HG03135 (cell line): ENCODE data around the gene FGGY.

Experiments used
- ATAC-seq: cut with Tn5 transposase; IDR thresholded peaks from one replicate; pipeline ENCODE4 v1.9.1; 2021; ENCODE audit warnings: mild to moderate bottlenecking, moderate library complexity; ENCODE audit not compliant: unreplicated experiment

The FGGY gene

DNA sequence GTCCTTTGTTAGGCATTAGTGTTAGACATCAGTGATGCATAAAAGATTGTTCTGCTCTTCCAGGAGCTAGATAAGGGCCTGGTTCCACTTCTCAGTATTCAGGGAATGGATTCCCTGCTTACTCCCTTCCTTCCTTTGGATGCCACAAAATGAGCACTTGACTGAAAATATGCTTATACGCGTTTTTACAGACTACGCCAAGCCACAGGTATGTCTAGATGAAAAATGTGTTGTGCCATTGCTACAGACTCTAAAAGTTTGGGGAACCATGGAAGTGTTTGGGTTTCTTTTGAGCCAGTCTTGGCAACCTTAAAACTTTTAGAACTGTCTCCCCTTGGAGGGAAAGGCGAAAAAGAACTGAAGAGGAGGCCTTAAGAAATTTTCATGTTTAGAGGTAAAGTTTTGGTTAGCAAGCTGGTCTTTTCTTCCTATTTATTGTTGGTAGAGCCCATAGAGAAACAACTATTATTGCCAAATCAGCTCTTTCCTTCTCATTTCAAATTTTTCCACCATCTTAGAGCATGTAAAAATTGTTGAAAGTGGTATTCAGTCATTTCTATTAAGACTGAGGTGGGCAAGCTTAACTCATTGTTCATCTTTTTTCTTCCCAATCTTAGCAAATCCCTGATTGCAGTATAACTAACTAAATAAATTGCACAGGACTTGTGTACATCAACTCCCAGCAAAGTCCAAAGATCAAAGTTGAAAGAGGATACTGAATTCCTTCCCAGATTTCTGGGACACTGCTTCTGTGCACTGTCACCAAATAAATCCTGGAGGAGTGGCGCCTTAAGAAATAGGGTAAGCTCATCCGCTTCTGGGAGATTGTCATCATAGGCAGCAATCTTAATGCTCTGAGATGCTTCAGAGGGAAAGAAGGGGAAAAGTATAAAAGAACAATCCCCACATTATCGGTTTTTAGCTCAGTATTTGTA is 18.9 kb downstream of the FGGY start:
- ATAC-seq: no peak

DNA sequence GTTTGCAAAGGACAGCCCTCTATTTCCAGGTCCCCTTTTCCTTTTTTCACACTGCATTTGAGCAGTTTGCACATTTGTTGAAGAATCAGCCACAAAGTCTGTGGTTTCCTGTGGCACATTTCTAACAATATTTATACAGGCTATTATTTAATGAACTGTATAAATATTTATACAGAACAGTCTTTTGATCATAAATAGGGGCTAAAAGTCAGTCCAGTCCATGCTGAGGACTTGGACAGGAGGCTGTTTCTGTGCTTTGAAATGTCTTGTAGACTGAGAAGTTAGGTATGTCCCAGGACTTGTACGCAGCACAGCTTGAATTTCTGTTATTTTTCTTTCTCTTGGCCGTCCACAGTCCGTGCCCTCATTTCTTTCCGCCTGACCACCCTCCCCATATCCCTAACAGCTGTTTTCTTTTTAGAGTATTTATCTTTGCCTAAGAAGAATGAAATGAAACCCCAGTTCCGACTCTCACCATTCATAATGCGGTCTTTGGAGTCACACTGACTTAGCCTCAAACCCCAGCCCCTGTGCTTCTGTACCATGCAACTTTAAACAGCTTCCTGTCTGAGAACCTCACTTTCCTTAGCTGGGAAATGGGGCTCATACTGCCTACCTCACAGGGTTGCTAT is 19.7 kb downstream of the FGGY start:
- ATAC-seq: no peak

DNA sequence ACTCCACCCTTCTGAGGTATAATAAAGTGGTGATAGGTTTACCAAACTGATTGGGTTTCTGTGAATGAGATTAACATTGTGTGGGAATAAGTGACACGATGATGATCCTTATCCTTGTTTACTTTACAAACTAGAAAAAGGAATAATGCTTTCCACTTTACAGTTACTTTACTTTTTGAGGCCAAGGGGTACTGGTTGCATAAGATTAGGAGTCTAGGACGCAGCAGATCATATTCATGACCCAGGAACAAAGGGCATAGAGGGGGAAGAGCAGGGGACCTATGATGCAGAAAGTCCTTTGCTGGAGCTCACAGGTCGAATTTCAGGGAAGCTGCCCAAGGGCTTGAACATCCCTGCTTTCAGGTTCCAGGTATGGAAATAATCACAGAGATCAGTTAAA is 20.4 kb downstream of the FGGY start:
- ATAC-seq: no peak

DNA sequence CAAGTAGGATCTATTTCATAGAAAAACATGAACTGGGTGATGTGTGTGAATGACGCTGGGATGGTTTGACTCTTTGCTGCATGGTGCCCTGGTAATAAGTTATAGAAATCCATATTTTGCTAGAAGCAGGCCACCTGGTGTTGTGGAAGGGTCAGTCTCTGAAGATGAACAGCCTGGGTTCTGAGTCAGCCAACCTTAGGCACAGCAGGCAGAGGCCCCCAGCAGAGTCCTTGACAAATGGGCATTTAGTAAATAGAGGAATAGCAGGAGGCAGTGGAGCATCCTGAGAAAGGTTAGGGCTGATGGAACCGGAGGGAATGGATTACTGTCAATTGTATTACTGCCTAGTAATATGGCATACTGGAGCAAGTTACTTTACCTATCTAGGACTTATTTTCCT is 20.9 kb downstream of the FGGY start:
- no peak for ATAC-seq

- no peak for ATAC-seq
These were observed 21.5 kb downstream of the FGGY start for GRCh38 chr1:59318271-59318860.

- ATAC-seq: no peak
These were observed 25.5 kb downstream of the FGGY start for GRCh38 chr1:59322394-59322793.

GRCh38 chr1:59322814-59323213 is 25.9 kb downstream of the FGGY start:
- no peak for ATAC-seq

DNA sequence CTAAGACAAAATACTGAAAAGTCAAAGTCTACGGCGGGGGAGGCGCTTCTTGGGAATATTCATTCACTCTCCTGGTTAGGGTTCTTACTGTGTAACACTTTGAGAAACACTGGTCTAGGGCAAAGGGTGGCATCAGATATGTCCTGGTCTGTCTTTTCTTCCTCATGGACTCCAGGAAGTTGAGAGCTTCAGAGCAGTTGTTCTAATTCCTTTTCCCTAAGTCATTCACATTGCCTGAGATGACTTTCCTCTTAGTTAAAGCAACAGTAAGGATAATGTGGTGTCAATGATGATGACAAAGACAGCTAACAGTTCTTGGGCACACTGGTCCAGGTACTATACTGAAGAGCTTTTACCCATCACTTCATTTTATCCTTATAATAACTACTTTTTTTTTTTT is 27.0 kb downstream of the FGGY start:
- ATAC-seq: no peak

DNA sequence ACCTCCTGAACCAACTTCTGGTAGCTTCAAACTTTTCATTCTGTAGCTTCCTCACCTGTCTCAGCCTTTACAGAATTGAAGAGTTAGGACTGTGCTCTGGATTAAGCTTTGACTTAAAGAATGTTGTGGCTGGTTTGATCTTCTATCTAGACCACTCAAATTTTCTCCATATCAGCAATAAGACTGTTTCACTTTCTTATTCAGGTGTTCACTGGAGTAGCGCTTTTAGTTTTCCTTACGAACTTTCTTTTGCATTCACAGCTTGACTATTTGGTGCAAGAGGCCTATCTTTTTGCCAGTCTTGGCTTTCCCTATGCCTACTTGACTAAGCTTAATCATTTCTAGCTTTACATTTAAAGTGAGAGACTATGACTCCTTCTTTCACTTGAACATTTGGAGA is 31.5 kb downstream of the FGGY start:
- ATAC-seq: no peak

DNA sequence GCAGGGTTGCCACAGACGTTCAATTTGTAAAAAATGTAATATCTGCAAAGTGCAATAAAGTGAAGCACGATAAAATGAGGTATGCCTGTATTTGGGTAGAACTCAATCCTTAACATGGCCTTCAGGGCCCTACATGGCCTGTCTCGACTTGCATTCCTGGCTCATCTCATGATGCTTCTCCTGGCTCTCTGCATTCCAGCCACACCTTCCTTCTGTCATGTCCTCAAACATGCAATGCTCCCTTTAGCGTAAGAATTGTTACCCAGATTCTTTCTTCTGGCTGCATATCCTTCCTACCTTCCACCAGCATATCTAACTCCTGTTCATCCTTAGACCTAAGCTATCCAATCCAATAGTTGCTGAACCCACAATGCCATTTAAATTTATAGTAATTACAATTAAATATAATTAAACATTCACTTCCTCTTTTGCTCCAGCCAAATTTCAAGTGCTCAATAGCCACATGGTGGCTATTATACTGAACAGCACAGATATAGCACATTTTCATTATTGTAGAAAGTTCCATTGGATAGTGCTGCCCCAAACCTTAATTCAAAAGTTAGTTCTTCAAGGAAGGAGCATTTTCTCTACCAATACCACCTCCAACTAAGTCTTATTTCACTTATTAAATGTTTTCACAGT is 32.6 kb downstream of the FGGY start:
- ATAC-seq: no peak

DNA sequence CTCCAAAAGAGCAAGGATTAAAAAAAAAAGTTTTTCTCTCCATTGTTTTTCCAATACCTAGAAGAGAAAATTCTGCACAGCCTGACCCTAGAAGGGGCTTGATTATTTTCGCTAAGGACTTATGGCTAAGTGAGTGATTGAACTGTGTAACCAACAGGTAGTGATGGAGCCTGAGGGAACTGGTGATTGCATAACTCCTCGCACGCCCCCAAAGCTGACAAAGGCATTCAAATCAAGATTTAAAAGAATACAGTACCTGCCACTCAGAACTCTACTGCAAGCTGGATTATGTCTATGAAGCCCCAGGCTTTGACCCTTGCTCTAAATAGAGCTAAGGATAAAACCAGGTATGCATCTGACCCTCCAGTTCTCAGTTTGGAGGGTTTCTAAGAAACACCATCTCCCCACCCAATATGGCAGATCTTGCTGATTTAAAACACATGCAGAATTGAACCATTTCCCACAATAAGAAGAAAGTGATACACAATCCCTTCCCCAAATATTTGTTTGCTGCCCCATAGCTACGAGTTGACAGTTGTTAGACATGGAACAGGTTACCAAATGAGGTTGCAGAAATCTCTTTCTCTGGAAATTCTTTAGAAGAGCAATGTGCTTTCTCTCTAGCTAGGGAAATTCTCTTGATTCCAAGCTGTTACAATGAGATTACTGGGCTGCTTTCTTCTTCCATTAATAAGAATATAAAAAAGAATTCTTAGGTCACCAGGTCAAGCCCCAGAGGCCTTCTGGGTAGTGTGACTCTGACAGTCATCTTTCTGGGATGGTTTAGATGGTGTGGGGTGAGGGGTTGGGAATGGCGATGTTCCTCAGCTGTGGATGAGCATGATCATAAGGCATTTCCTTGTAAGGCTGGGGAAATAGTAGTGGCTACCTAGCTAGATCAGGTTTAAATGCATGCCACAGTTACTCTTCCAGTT is 35.1 kb downstream of the FGGY start:
- no peak for ATAC-seq

DNA sequence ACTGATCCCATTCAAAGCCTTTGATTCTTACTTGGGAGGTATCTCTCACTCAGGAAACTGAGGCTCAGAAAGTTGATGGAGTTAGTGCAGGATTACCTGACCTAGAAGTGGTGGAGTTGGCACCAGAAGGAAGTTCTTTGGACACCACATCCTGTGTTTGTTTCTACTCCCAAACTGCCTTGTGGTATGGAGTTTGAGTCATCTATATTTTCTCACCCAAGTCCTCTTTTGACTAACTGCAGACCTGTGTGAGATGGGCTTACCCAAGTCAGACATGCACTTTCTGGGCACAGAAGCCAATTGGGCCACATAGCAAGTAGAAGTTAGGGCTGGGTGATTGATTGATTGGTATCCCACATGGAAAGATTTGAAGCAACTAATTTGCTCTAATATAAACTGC is 36.1 kb downstream of the FGGY start:
- ATAC-seq: no peak

DNA sequence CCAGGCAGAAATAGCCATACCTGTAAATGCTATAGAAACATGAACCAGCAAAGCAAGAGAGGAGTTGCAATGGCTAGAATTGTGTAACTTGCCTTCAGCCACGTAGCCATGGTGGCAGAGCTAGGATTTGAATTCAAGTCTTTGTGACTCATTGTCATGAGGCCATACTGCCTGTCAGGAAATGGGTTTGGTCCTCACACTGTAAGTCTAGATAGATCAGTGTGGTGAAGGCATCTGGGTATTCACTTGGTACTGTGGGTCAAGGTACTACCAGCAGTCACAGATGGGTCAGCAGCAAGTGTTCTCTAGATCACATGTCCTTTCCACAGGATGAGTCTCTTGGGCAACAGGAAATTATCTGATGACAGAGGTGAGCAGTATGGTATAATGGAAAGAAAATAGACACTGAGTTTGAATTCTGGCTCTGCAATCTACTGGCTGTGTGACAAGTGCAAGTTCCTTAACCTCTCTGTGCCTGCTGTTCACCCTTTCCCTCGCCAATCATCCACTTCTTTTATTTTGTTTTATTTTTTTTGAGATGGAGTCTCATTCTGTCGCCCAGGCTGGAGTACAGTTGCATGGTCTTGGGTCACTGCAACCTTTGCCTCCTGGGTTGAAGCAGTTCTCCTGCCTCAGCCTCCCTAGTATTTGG is 36.9 kb downstream of the FGGY start:
- no peak for ATAC-seq

- peak; percentile 82 for ATAC-seq
These were observed 43.8 kb downstream of the FGGY start for GRCh38 chr1:59340411-59341307.

GRCh38 chr1:59342801-59343575 is 46.1 kb downstream of the FGGY start:
- ATAC-seq: no peak

DNA sequence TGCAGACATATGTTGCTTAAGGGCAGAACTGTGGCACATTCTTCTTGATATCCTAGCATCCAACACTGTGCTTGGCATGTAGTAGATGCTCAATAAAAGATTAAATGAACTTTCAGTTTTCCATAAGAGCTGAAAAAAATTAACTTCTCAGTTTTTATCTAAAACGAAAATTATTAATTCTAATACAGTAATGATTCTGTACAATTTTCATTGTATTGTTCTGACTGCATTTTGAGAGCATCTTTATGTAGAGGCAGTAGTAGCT is 46.6 kb downstream of the FGGY start:
- no peak for ATAC-seq

- no peak for ATAC-seq
These were observed 48.3 kb downstream of the FGGY start for GRCh38 chr1:59345221-59345620.

GRCh38 chr1:59346429-59346828 is 49.5 kb downstream of the FGGY start:
- no peak for ATAC-seq
